Spinal cord (tissue), 10 donors: ENCODE results near the gene ITFG2. TPM values are rescaled to one million over a fixed set of nuclear protein-coding genes. Genes with fewer than 3 reads are reported as not detected.
"Not testable (repeated sequence)": the region's sequence is repeated elsewhere in the genome, so short reads cannot be mapped to it uniquely, and the experiment has no call there.

Source experiments
- DNase-seq, 6 donors: peaks; one replicate each; pipeline versions ENCODE4 v3.0.0 to v3.0.0-alpha.2; 2013 to 2015; ENCODE audit warnings: low spot score in 6 of 6, low read depth in 4 of 6
- H3K27ac ChIP-seq: one replicate; pipeline ENCODE4 v1.5.1; 2013; ENCODE audit warnings: low read depth, low read length, control low read depth
- H3K27me3 ChIP-seq: one replicate; pipeline ENCODE4 v1.6.1; 2013; ENCODE audit warnings: low read length; ENCODE audit not compliant: control insufficient read depth, insufficient read depth
- H3K36me3 ChIP-seq: one replicate; pipeline ENCODE4 v1.6.1; 2013; ENCODE audit warnings: low read length; ENCODE audit not compliant: control insufficient read depth, insufficient read depth
- H3K4me1 ChIP-seq: one replicate; pipeline ENCODE4 v1.6.1; 2013; ENCODE audit warnings: low read length; ENCODE audit not compliant: control insufficient read depth, insufficient read depth
- H3K4me3 ChIP-seq: one replicate; pipeline ENCODE4 v1.5.1; 2013; ENCODE audit warnings: low read depth, low read length, control low read depth
- H3K9me3 ChIP-seq: one replicate; pipeline ENCODE4 v1.6.1; 2013; ENCODE audit warnings: low read length; ENCODE audit not compliant: control insufficient read depth, insufficient read depth
- WGBS: methylation state at CpG from one replicate; pipeline ENCODE4 v1.1.5; 2013; ENCODE audit warnings: missing lambda C conversion rate; ENCODE audit not compliant: insufficient coverage; 5-methylcytosine and 5-hydroxymethylcytosine counted together
- polyA plus RNA-seq, 2 donors: library from polyadenylated mRNA; unstranded; fragments of 120-200 nt; gene quantifications; one replicate each; pipeline ENCODE4 v1.2.1, GENCODE V29; 2013; ENCODE audit not compliant: insufficient read length in 2 of 2
- total RNA-seq, 2 donors: library from RNA; depleted of rRNA in 1 of 2; stranded (reverse); fragments of 120-200 nt in 1 of 2; fragments of >200 nt in 1 of 2; gene quantifications; one replicate each; pipeline versions ENCODE4 v1.2.3 to v1.2.4, GENCODE V29; 2013 to 2014
- donor health status: healthy.

Gene ITFG2
- total and polyA plus RNA-seq, 4 donors: 12.7 to 46.1 (median 35.7) TPM

- Histone ChIP-seq H3K9me3 (no peaks in the 10 kb centered on the region), H3K27me3 (no peaks in the 10 kb centered on the region), H3K4me3 (no peak within 1 kb of the TSS), H3K4me1 (peaks cover 6% of the 10 kb centered on the region), H3K36me3 (peaks cover 20% of the 10 kb centered on the region), H3K27ac (no peak within 1 kb of the TSS)
- DNase-seq: no peak
- 85% methylated on average over 3 of the region's 3 CpGs for WGBS
Measured at GRCh38 chr12:2857021-2857431, 44.6 kb downstream of the ITFG2 start, which contains the start of gene TEX52. TEX52 (minus strand) TSS chr12:2857039; CDS start chr12:2857026, 13 bp downstream.

- H3K27me3 ChIP-seq: no peaks in the 10 kb centered on the region
- H3K36me3 ChIP-seq: peaks cover 20% of the 10 kb centered on the region
- H3K4me3 ChIP-seq: no peak overlapping the region
- H3K27ac ChIP-seq: no peak overlapping the region
- H3K9me3 ChIP-seq: no peaks in the 10 kb centered on the region
- no peak for DNase-seq
- H3K4me1 ChIP-seq: peaks cover 6% of the 10 kb centered on the region
- 96% methylated on average over 5 of the region's 7 CpGs for WGBS
Measured at GRCh38 chr12:2857576-2857975, 45.1 kb downstream of the ITFG2 start.

- no peak overlapping the region for H3K4me3 ChIP-seq
- peaks cover 6% of the 10 kb centered on the region for H3K4me1 ChIP-seq
- DNase-seq: no peak
- H3K36me3 ChIP-seq: peaks cover 22% of the 10 kb centered on the region
- no peaks in the 10 kb centered on the region for H3K9me3 ChIP-seq
- no peaks in the 10 kb centered on the region for H3K27me3 ChIP-seq
- WGBS: 88% methylated on average over 2 of the region's 2 CpGs
- H3K27ac ChIP-seq: no peak overlapping the region
Measured at GRCh38 chr12:2858334-2858733, 45.9 kb downstream of the ITFG2 start.

GRCh38 chr12:2858944-2859421 lies 46.5 kb downstream of the ITFG2 start:
- DNase-seq: no peak
- WGBS: 91% methylated on average over 6 of the region's 12 CpGs
- Histone ChIP-seq H3K4me3 (no peak overlapping the region), H3K4me1 (peaks cover under 1% of the 10 kb centered on the region), H3K9me3 (no peaks in the 10 kb centered on the region), H3K27me3 (no peaks in the 10 kb centered on the region), H3K36me3 (peaks cover 25% of the 10 kb centered on the region), H3K27ac (no peak overlapping the region)

DNA sequence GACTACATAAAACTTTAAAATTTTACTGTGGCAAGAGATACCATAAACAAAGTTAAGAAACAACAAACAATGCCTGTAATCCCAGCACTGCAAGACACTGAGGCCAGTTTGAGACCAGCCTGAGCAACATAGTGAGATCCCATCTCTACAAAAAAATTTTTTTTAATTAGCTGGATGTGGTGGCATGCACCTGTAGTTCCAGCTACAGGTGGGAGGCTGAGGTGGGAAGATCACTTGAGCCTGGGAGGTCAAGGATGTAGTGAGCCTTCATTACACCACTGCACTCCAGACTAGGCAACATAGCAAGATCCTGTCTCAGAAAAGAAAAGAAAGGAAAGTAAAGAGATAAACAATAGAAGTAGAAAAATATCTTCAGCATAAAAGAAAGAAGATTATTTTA lies 47.7 kb downstream of the ITFG2 start:
- Histone ChIP-seq H3K27ac (no peak overlapping the region), H3K4me3 (no peak overlapping the region), H3K36me3 (peaks cover 31% of the 10 kb centered on the region), H3K9me3 (no peaks in the 10 kb centered on the region), H3K27me3 (no peaks in the 10 kb centered on the region), H3K4me1 (no peaks in the 10 kb centered on the region)
- no peak for DNase-seq

DNA sequence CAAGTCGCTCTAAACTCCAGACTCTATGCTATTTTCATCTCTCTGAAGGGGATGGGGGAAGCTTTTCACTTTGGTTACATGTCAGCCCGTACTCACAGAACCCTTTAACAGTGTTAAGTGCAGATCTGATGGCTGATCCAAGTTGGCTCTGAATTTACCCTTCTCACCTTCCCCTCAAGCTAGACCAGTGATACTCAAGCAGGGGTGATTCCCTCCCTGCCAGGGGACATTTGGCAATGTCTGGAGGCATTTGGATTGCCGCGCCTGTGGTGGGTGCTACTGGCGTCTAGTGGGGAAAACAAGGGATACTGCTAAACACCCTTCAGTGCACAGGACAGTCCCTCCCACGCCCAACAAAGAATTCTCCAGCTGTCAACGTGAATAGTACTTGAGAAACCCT lies 50.4 kb downstream of the ITFG2 start:
- WGBS: 94% methylated on average over 5 of the region's 7 CpGs
- Histone ChIP-seq H3K27me3 (no peaks in the 10 kb centered on the region), H3K4me1 (no peaks in the 10 kb centered on the region), H3K4me3 (no peak overlapping the region), H3K36me3 (peaks cover 30% of the 10 kb centered on the region), H3K27ac (no peak overlapping the region), H3K9me3 (no peaks in the 10 kb centered on the region)
- DNase-seq: no peak

DNA sequence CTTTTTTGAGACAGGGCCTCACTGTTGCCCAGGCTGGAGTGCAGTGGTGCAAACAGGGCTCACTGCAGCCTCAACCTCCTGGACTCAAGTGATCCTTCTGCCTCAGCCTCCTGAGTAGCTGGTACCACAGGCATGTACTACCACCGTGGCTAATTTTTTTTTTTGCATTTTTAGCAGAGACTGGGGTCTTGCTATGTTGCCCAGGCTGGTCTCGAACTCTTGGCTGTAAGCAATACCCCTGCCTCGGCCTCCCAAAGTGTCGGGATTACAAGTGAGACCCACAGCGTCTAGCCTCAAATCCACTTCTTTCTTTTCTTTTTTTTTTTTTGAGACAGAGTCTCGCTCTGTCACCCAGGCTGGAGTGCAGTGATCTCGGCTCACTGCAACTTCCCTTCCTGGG lies 50.9 kb downstream of the ITFG2 start:
- not testable (repeated sequence) for H3K4me1 ChIP-seq, H3K4me3 ChIP-seq, H3K27ac ChIP-seq, DNase-seq, H3K9me3 ChIP-seq, H3K27me3 ChIP-seq
- WGBS: 96% methylated on average over 7 of the region's 7 CpGs
- peaks cover 28% of the 10 kb centered on the region for H3K36me3 ChIP-seq

DNA sequence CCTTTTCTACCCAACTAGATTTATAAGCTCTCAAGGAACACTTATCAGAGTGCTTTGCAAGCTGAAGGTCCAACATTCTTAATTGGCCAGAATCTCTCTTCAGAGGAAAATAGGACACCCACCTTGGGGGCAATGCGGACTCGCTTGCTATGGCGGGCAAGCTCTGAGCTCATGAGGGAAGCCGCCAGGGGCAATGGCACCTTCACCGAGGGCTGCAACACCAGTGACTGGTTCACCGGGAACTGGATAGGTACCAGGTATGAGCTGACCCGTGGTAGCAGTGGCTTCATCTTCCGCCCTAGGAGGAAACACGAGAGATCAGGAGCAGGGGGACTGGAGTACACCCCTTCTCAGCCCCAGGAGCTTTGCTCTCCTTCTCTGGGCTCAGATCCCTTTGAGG lies 51.7 kb downstream of the ITFG2 start:
- peak in 1 of 6 donors; percentile 23 for DNase-seq
- H3K27me3 ChIP-seq: no peaks in the 10 kb centered on the region
- peaks cover 20% of the 10 kb centered on the region for H3K36me3 ChIP-seq
- no peak overlapping the region for H3K27ac ChIP-seq
- H3K9me3 ChIP-seq: no peaks in the 10 kb centered on the region
- WGBS: 94% methylated on average over 9 of the region's 9 CpGs
- H3K4me1 ChIP-seq: no peaks in the 10 kb centered on the region
- H3K4me3 ChIP-seq: no peak overlapping the region

- not testable (repeated sequence) for H3K4me3 ChIP-seq, H3K9me3 ChIP-seq, H3K27me3 ChIP-seq, DNase-seq, H3K27ac ChIP-seq, H3K4me1 ChIP-seq
- peaks cover 10% of the 10 kb centered on the region for H3K36me3 ChIP-seq
- WGBS: 86% methylated on average over 7 of the region's 9 CpGs
Measured at GRCh38 chr12:2868986-2869632, 56.6 kb downstream of the ITFG2 start.
